Panc1 (cell line): ENCODE data around the gene PLEKHA8. TPM values are rescaled to one million over a fixed set of nuclear protein-coding genes. Genes with fewer than 3 reads are reported as not detected.

Experiments
- ATAC-seq: fragments of 200-7000 bp; cut with Tn5 transposase; 2 replicates; pipeline ENCODE4 v1.9.1; 2020; ENCODE audit warnings: mild to moderate bottlenecking, moderate library complexity
- BruUV-seq: library from RNA; stranded (reverse); fragments of 400-500 nt; replicated peaks from 2 replicates; lab custom pipeline; 2021; lab: Mats Ljungman, UMichigan
- CTCF ChIA-PET: fragments of 300-600 bp; sonication (Branson Sonifier 250); formaldehyde crosslinking; loops from one replicate; lab custom pipeline; 2022; ENCODE audit warnings: antibody characterized with exemption; lab: Charles Lee
- POLR2A ChIA-PET: fragments of 300-600 bp; sonication (Branson Sonifier 250); formaldehyde crosslinking; loops from one replicate; lab custom pipeline; 2022; ENCODE audit warnings: antibody characterized with exemption; lab: Charles Lee
- DNase-seq: peaks from one replicate; pipeline ENCODE4 v3.0.0-alpha.2; 2010; ENCODE audit warnings: low read depth, low spot score
- H3K27ac ChIP-seq: 2 replicates; pipeline ENCODE4 v1.5.1; 2011; ENCODE audit warnings: mild to moderate bottlenecking, low read length, inconsistent platforms
- H3K27me3 ChIP-seq: fragments of 200-500 bp; sonication (Bioruptor generic); 2 replicates; pipeline ENCODE4 v1.6.0; 2014; ENCODE audit warnings: low read length, inconsistent platforms; ENCODE audit not compliant: control insufficient read depth, insufficient read depth
- H3K36me3 ChIP-seq: fragments of 200-500 bp; sonication (Bioruptor generic); 2 replicates; pipeline ENCODE4 v1.5.1; 2014; ENCODE audit warnings: inconsistent platforms, mild to moderate bottlenecking, low read length, moderate library complexity; ENCODE audit not compliant: control insufficient read depth, insufficient read depth
- H3K4me1 ChIP-seq: 2 replicates; pipeline ENCODE4 v1.5.1; 2011; ENCODE audit warnings: inconsistent platforms, mild to moderate bottlenecking, low read length, moderate library complexity; ENCODE audit not compliant: control insufficient read depth, insufficient read depth
- H3K4me3 ChIP-seq, 2 experiments: 2 replicates each; pipeline ENCODE4 v1.5.1; 2011 to 2012; ENCODE audit warnings: low read depth in 2 of 2, low read length in 2 of 2, mild to moderate bottlenecking in 2 of 2, inconsistent platforms in 1 of 2, moderate library complexity in 1 of 2
- H3K9me3 ChIP-seq: fragments of 200-500 bp; sonication (Bioruptor generic); 2 replicates; pipeline ENCODE4 v1.5.1; 2014; ENCODE audit warnings: low read depth, mild to moderate bottlenecking, inconsistent platforms, low read length, moderate library complexity; ENCODE audit not compliant: control insufficient read depth, insufficient read depth
- CTCF ChIP-seq: fragments of 450-650 bp; IDR thresholded peaks from 2 replicates; pipeline ENCODE4 v1.5.1; 2017; ENCODE audit warnings: mild to moderate bottlenecking
- POLR2AphosphoS5 ChIP-seq: IDR thresholded peaks from 2 replicates; pipeline ENCODE4 v1.6.1; 2012; ENCODE audit warnings: mild to moderate bottlenecking, low read depth, low read length, moderate library complexity
- REST ChIP-seq, 2 experiments: IDR thresholded peaks; 2 replicates each; pipeline ENCODE4 v1.6.1; 2011 to 2012; ENCODE audit warnings: low read depth in 2 of 2, control low read depth in 1 of 2, low read length in 1 of 2, mild to moderate bottlenecking in 1 of 2, moderate library complexity in 1 of 2; ENCODE audit not compliant: insufficient read depth in 1 of 2
- SIN3A ChIP-seq: IDR thresholded peaks from 2 replicates; pipeline ENCODE4 v1.6.1; 2012; ENCODE audit warnings: low read depth, mild to moderate bottlenecking, low read length, moderate library complexity, borderline replicate concordance; ENCODE audit not compliant: insufficient read depth
- TCF7L2 ChIP-seq: IDR thresholded peaks from 2 replicates; pipeline ENCODE4 v1.6.1; 2011; ENCODE audit warnings: mild to moderate bottlenecking, low read depth, low read length, inconsistent platforms
- in situ Hi-C: cut with HindIII; loops from 2 replicates; pipeline ENCODE4 v1.10.0; 2016; ENCODE audit warnings: low sequenced_read_pairs, low pct_unique_long_range_greater_than_20kb
- intact Hi-C: fragments of 100-400 bp; cut with micrococcal nuclease; formaldehyde crosslinking; loops from one replicate; pipeline ENCODE4 v1.10.0; 2022; ENCODE audit not compliant: unreplicated experiment
- total RNA-seq: library from RNA; stranded (reverse); gene quantifications from one replicate; pipeline ENCODE4 v1.2.1, GENCODE V29; 2021; ENCODE audit not compliant: unreplicated experiment

PLEKHA8 gene
- total RNA-seq, 1 experiment from 2014 or later: 20.7 TPM

GRCh38 chr7:30102281-30102680 lies 74.1 kb downstream of the PLEKHA8 start:
- no peak for DNase-seq
- no peaks in the 10 kb centered on the region for H3K27me3 ChIP-seq
- H3K9me3 ChIP-seq: no peaks in the 10 kb centered on the region
- no peaks in the 10 kb centered on the region for H3K4me1 ChIP-seq
- intact Hi-C loops: no loop called here
- TF ChIP-seq POLR2AphosphoS5: no peak
- TF ChIP-seq TCF7L2: no peak
- no peak for TF ChIP-seq REST (IDR thresholded peaks at IDR 0.05; ENCODE audit: insufficient read depth in 1 of 2, low read depth in 2 of 2, low read length in 1 of 2)
- no peak for TF ChIP-seq SIN3A
- no peak for TF ChIP-seq CTCF
- H3K36me3 ChIP-seq: no peaks in the 10 kb centered on the region
- BruUV-seq: no TSS peak
- H3K27ac ChIP-seq: no peak overlapping the region
- POLR2A ChIA-PET: no interaction called here
- H3K4me3 ChIP-seq: no peak overlapping the region
- in situ Hi-C loops: no loop called here
- ATAC-seq: no peak
- CTCF ChIA-PET: no interaction called here

- H3K27me3 ChIP-seq: no peaks in the 10 kb centered on the region
- ATAC-seq: no peak
- H3K9me3 ChIP-seq: no peaks in the 10 kb centered on the region
- ChIA-PET CTCF (no interaction called here), POLR2A (no interaction called here)
- H3K4me1 ChIP-seq: no peaks in the 10 kb centered on the region
- no TSS peak for BruUV-seq
- H3K4me3 ChIP-seq: no peak overlapping the region
- in situ Hi-C loops: no loop called here
- H3K36me3 ChIP-seq: no peaks in the 10 kb centered on the region
- DNase-seq: no peak
- no peak for TF ChIP-seq POLR2AphosphoS5
- TF ChIP-seq TCF7L2: no peak
- no peak for TF ChIP-seq CTCF
- no peak for TF ChIP-seq REST (IDR thresholded peaks at IDR 0.05; ENCODE audit: insufficient read depth in 1 of 2, low read depth in 2 of 2, low read length in 1 of 2)
- no peak for TF ChIP-seq SIN3A
- no peak overlapping the region for H3K27ac ChIP-seq
- intact Hi-C loops: no loop called here
Measured at GRCh38 chr7:30104157-30104556, 75.9 kb downstream of the PLEKHA8 start.
